Endothelial cell of umbilical vein (primary cell): ENCODE measurements around the gene PPP1R3F. TPM values are rescaled to one million over a fixed set of nuclear protein-coding genes. Genes with fewer than 3 reads are reported as not detected.

Experiments
- BruUV-seq: library from RNA; stranded (reverse); fragments of 400-500 nt; replicated peaks from 2 replicates; lab custom pipeline; 2021; lab: Mats Ljungman, UMichigan
- CTCF ChIA-PET: fragments of 300-600, 350-600 bp; sonication (Branson Sonifier 250); formaldehyde crosslinking; loops from one replicate; lab custom pipeline; 2021; ENCODE audit warnings: antibody characterized with exemption, inconsistent platforms; lab: Charles Lee
- POLR2A ChIA-PET: fragments of 300-600, 350-600 bp; sonication (Branson Sonifier 250); formaldehyde crosslinking; loops from one replicate; lab custom pipeline; 2021; ENCODE audit warnings: antibody characterized with exemption, inconsistent platforms; lab: Charles Lee
- DNase-seq: peaks from one replicate; pipeline ENCODE4 v3.0.0-alpha.2; 2011; ENCODE audit warnings: low read depth, low spot score
- FAIRE-seq: peaks from 2 replicates; lab custom pipeline; 2011; peaks lifted over from hg19 to GRCh38; lab: Jason Lieb, UNC
- H2AFZ ChIP-seq: 2 replicates; pipeline ENCODE4 v1.6.0; 2012; ENCODE audit warnings: low read depth, low read length, control low read depth, inconsistent platforms
- H3K27ac ChIP-seq: 2 replicates; pipeline ENCODE4 v1.5.1; 2011; ENCODE audit warnings: low read depth, mild to moderate bottlenecking, control low read depth, low read length, moderate library complexity; ENCODE audit not compliant: insufficient read depth
- H3K27me3 ChIP-seq, 2 experiments: 2 replicates each; pipeline versions ENCODE4 v1.6.0 to v1.6.1; 2011; ENCODE audit warnings: low read length in 2 of 2, mixed read lengths in 1 of 2; ENCODE audit not compliant: control insufficient read depth in 2 of 2, insufficient read depth in 2 of 2
- H3K36me3 ChIP-seq, 2 experiments: 2 replicates in 1 of 2; 3 replicates in 1 of 2; pipeline ENCODE4 v1.5.1; 2011; ENCODE audit warnings: low read length in 2 of 2, mild to moderate bottlenecking in 1 of 2, moderate library complexity in 1 of 2; ENCODE audit not compliant: control insufficient read depth in 2 of 2, insufficient read depth in 2 of 2; ENCODE audit errors: extremely low read depth in 1 of 2
- H3K4me1 ChIP-seq: 3 replicates; pipeline ENCODE4 v1.5.1; 2011; ENCODE audit warnings: mild to moderate bottlenecking, low read length; ENCODE audit not compliant: control insufficient read depth, insufficient read depth; ENCODE audit errors: extremely low read depth
- H3K4me2 ChIP-seq: 2 replicates; pipeline ENCODE4 v1.6.1; 2011; ENCODE audit warnings: low read length, control low read depth, mixed read lengths; ENCODE audit not compliant: insufficient read depth
- H3K4me3 ChIP-seq, 3 experiments: fragments of 200-600 bp in 1 of 3; sonication (generic), shearing (Covaris generic) in 1 of 3; replicated peaks in 1 of 3; 2 replicates each; pipeline ENCODE4 v1.5.1; 2011 to 2016; ENCODE audit warnings: control low read depth in 3 of 3, low read length in 3 of 3, mild to moderate bottlenecking in 2 of 3, inconsistent platforms in 1 of 3, low read depth in 1 of 3, moderate library complexity in 1 of 3; ENCODE audit not compliant: insufficient read depth in 1 of 3
- H3K79me2 ChIP-seq: 2 replicates; pipeline ENCODE4 v1.6.0; 2012; ENCODE audit warnings: low read length, inconsistent platforms; ENCODE audit not compliant: control insufficient read depth, insufficient read depth
- H3K9ac ChIP-seq: replicated peaks from 2 replicates; pipeline ENCODE3; 2011; ENCODE audit warnings: low read length, control low read depth; ENCODE audit not compliant: insufficient read depth; ENCODE audit errors: extremely low read depth
- H3K9me1 ChIP-seq: replicated peaks from 3 replicates; pipeline ENCODE4 v1.6.0; 2011; ENCODE audit warnings: mild to moderate bottlenecking, low read length; ENCODE audit not compliant: control insufficient read depth, insufficient read depth; ENCODE audit errors: extremely low read depth
- H3K9me3 ChIP-seq: replicated peaks from 2 replicates; pipeline ENCODE4 v1.5.1; 2012; ENCODE audit warnings: low read length, inconsistent platforms; ENCODE audit not compliant: control insufficient read depth, insufficient read depth
- H4K20me1 ChIP-seq: replicated peaks from 2 replicates; pipeline ENCODE3; 2011; ENCODE audit warnings: mild to moderate bottlenecking, low read length; ENCODE audit not compliant: control insufficient read depth, insufficient read depth; ENCODE audit errors: extremely low read depth
- EZH2 ChIP-seq: IDR thresholded peaks from 2 replicates; pipeline ENCODE4 v1.6.1; 2012; ENCODE audit warnings: borderline replicate concordance, low read depth, mild to moderate bottlenecking, moderate library complexity, low read length, inconsistent platforms; ENCODE audit not compliant: severe bottlenecking
- FOS ChIP-seq: IDR thresholded peaks from 2 replicates; pipeline ENCODE4 v1.6.1; 2011; ENCODE audit warnings: mild to moderate bottlenecking, low read length, moderate library complexity, borderline replicate concordance; ENCODE audit not compliant: insufficient read depth
- GATA2 ChIP-seq: IDR thresholded peaks from 2 replicates; pipeline ENCODE4 v1.7.0; 2011; ENCODE audit warnings: low read depth, mild to moderate bottlenecking, moderate library complexity, mixed read lengths, low read length; ENCODE audit not compliant: insufficient read length, insufficient read depth
- JUN ChIP-seq: IDR thresholded peaks from 2 replicates; pipeline ENCODE4 v1.6.1; 2011; ENCODE audit warnings: borderline replicate concordance, low read depth; ENCODE audit not compliant: insufficient read length, insufficient read depth
- MYC ChIP-seq: IDR thresholded peaks from one replicate; pipeline ENCODE4 v1.6.1; 2011; ENCODE audit warnings: mild to moderate bottlenecking, low read depth, low read length
- POLR2A ChIP-seq: IDR thresholded peaks from 2 replicates; pipeline ENCODE4 v1.6.1; 2012; ENCODE audit warnings: low read depth, mild to moderate bottlenecking, control low read depth, low read length
- POLR2AphosphoS5 ChIP-seq: IDR thresholded peaks from 2 replicates; pipeline ENCODE4 v1.6.1; 2012; ENCODE audit warnings: low read depth, mild to moderate bottlenecking, control low read depth, low read length, moderate library complexity; ENCODE audit not compliant: insufficient read depth
- dilution Hi-C: fragments of 300-500 bp; cut with MboI; formaldehyde crosslinking; loops from one replicate; pipeline ENCODE4 v1.15.0; 2019; ENCODE audit warnings: low sequenced_read_pairs; ENCODE audit not compliant: extremely low pct_ligation_motif_present
- intact Hi-C: fragments of 100-400 bp; cut with micrococcal nuclease; formaldehyde crosslinking; loops from one replicate; pipeline ENCODE4 v1.10.0; 2022
- polyA plus RNA-seq, 4 experiments: library from polyadenylated mRNA; depleted of rRNA in 3 of 4; stranded (reverse) in 3 of 4; unstranded in 1 of 4; fragments of >200 nt; gene quantifications; 2 replicates each; pipeline versions ENCODE4 v1.2.1 to v1.2.3, GENCODE V29; 2011 to 2012; ENCODE audit warnings: missing spikeins in 1 of 4
- total RNA-seq: library from RNA; stranded (reverse); gene quantifications from 2 replicates; pipeline ENCODE4 v1.2.3, GENCODE V29; 2021
- TF ChIP-seq, protein P1 (sequence below), 2 donors: IDR thresholded peaks; 1 replicate in 1 of 2; 2 replicates in 1 of 2; pipeline ENCODE4 v1.5.1; 2011; ENCODE audit warnings: low read length in 2 of 2, mild to moderate bottlenecking in 2 of 2, moderate library complexity in 2 of 2, control low read depth in 1 of 2, inconsistent platforms in 1 of 2, low read depth in 1 of 2; ENCODE audit not compliant: insufficient read depth in 1 of 2; ENCODE audit errors: extremely low read depth in 1 of 2
- TF ChIP-seq, protein P2 (sequence below): IDR thresholded peaks from 2 replicates; pipeline ENCODE4 v1.6.1; 2011; ENCODE audit not compliant: insufficient read depth, insufficient read length

Gene PPP1R3F
- total and polyA plus RNA-seq, 2 donors (not counting 3 experiments of a cell fraction or from before 2014, with no cell fraction given) = 1.5 to 2.5 TPM

DNA sequence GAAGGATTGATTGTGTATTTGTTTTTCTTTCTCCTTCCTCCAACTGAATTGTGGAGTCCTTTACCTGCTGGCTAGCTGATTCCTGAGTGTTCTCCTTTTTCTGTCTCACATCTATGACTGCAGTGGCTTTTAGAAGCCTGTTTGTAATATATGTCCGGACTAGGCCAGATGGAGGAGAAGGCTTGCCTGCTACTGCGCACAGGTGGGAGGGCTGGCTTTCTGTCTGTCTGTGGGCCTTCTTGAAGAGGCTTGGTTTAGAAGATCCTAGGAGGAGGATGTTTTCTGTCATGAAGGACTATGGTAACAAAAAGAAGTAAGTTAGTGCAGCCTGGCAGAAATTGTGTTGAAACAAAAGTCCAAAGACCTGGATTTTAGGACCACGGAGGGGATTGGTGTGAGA lies 8.5 kb downstream of the PPP1R3F start:
- no peak overlapping the region for H2AFZ ChIP-seq
- CTCF ChIA-PET = no interaction called here
- H3K4me3 ChIP-seq = no peak overlapping the region
- no peak for FAIRE-seq
- POLR2A ChIA-PET = no interaction called here
- DNase-seq = no peak
- H3K79me2 ChIP-seq = no peaks in the 10 kb centered on the region
- no peaks in the 10 kb centered on the region for H3K36me3 ChIP-seq
- H3K9me1 ChIP-seq = no peaks in the 10 kb centered on the region
- TF ChIP-seq MYC = no peak
- TF ChIP-seq, protein P1, sequence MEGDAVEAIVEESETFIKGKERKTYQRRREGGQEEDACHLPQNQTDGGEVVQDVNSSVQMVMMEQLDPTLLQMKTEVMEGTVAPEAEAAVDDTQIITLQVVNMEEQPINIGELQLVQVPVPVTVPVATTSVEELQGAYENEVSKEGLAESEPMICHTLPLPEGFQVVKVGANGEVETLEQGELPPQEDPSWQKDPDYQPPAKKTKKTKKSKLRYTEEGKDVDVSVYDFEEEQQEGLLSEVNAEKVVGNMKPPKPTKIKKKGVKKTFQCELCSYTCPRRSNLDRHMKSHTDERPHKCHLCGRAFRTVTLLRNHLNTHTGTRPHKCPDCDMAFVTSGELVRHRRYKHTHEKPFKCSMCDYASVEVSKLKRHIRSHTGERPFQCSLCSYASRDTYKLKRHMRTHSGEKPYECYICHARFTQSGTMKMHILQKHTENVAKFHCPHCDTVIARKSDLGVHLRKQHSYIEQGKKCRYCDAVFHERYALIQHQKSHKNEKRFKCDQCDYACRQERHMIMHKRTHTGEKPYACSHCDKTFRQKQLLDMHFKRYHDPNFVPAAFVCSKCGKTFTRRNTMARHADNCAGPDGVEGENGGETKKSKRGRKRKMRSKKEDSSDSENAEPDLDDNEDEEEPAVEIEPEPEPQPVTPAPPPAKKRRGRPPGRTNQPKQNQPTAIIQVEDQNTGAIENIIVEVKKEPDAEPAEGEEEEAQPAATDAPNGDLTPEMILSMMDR (IDR thresholded peaks at IDR 0.05; ENCODE audit: extremely low read depth in 1 of 2, insufficient read depth in 1 of 2, low read depth in 1 of 2, low read length in 2 of 2) = no peak
- no peak for TF ChIP-seq FOS
- no peak for TF ChIP-seq GATA2
- no peak for TF ChIP-seq POLR2AphosphoS5
- TF ChIP-seq JUN = no peak
- no peak for TF ChIP-seq POLR2A
- TF ChIP-seq, protein P2, sequence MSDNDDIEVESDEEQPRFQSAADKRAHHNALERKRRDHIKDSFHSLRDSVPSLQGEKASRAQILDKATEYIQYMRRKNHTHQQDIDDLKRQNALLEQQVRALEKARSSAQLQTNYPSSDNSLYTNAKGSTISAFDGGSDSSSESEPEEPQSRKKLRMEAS = no peak
- no peak for TF ChIP-seq EZH2
- no peak overlapping the region for H3K27ac ChIP-seq
- no peaks in the 10 kb centered on the region for H3K4me1 ChIP-seq
- BruUV-seq = no TSS peak
- no peaks in the 10 kb centered on the region for H4K20me1 ChIP-seq
- H3K9ac ChIP-seq = no peak overlapping the region
- H3K9me3 ChIP-seq = no peaks in the 10 kb centered on the region
- no peak overlapping the region for H3K4me2 ChIP-seq
- intact Hi-C loops (loop anchor here (5.0 kb wide), 1 partner anchor 559 kb away; no protein-coding TSS in a partner anchor), dilution Hi-C loops (no loop called here)
- no peaks in the 10 kb centered on the region for H3K27me3 ChIP-seq
